Astrocyte of the cerebellum (primary cell): ENCODE data around the gene ADARB2.

Experiments used
- DNase-seq: peaks from one replicate; pipeline ENCODE4 v3.0.0-alpha.2; 2011; ENCODE audit warnings: low read depth
- H3K4me3 ChIP-seq: 2 replicates; pipeline ENCODE4 v1.5.1; 2011; ENCODE audit warnings: mild to moderate bottlenecking, low read depth, low read length, moderate library complexity
- CTCF ChIP-seq: IDR thresholded peaks from 2 replicates; pipeline ENCODE4 v1.5.1; 2012; ENCODE audit warnings: low read length, low read depth, moderate library complexity, mild to moderate bottlenecking; ENCODE audit errors: missing control alignments
- in situ Hi-C: cut with HindIII; loops from 2 replicates; pipeline ENCODE4 v1.10.0; 2017; ENCODE audit warnings: low sequenced_read_pairs

Gene ADARB2

GRCh38 chr10:1316809-1317143, 420.5 kb downstream of the ADARB2 start:
- in situ Hi-C loops, result no loop called here
- DNase-seq, result no peak
- no peak overlapping the region for H3K4me3 ChIP-seq
- TF ChIP-seq CTCF, result no peak

GRCh38 chr10:1316121-1316808, 421.1 kb downstream of the ADARB2 start:
- H3K4me3 ChIP-seq, result no peak overlapping the region
- no peak for DNase-seq
- in situ Hi-C loops, result no loop called here
- no peak for TF ChIP-seq CTCF

GRCh38 chr10:1315178-1315577, 422.1 kb downstream of the ADARB2 start:
- no peak for TF ChIP-seq CTCF
- DNase-seq, result no peak

GRCh38 chr10:1311726-1312125, 425.6 kb downstream of the ADARB2 start:
- in situ Hi-C loops, result no loop called here
- no peak for DNase-seq
- TF ChIP-seq CTCF, result no peak
- H3K4me3 ChIP-seq, result no peak overlapping the region

More at GRCh38 chr10:1315178-1315577, 422.1 kb downstream of the ADARB2 start:
- H3K4me3 ChIP-seq, result no peak overlapping the region
- in situ Hi-C loops, result no loop called here

GRCh38 chr10:1310271-1310789, 427.0 kb downstream of the ADARB2 start:
- TF ChIP-seq CTCF, result no peak
- no peak overlapping the region for H3K4me3 ChIP-seq
- DNase-seq, result no peak
- in situ Hi-C loops, result no loop called here

- DNase-seq, result no peak
- no peak overlapping the region for H3K4me3 ChIP-seq
- in situ Hi-C loops, result no loop called here
- no peak for TF ChIP-seq CTCF
Observed at GRCh38 chr10:1309617-1310270, 427.6 kb downstream of the ADARB2 start.
